Endothelial cell (in vitro differentiated cells): ENCODE results near the gene KHK. TPM values are rescaled to one million over a fixed set of nuclear protein-coding genes. Genes with fewer than 3 reads are reported as not detected.

Experiments
- DNase-seq: peaks from one replicate; pipeline ENCODE4 v3.0.0; 2021; ENCODE audit warnings: low spot score
- H3K27ac Mint-ChIP-seq: one replicate; pipeline ENCODE4 v1.8.0; 2021; ENCODE audit warnings: mixed read lengths, inconsistent platforms; ENCODE audit not compliant: unreplicated experiment
- H3K27me3 Mint-ChIP-seq: one replicate; pipeline ENCODE4 v1.8.0; 2021; ENCODE audit warnings: mild to moderate bottlenecking, moderate library complexity, mixed read lengths, inconsistent platforms; ENCODE audit not compliant: unreplicated experiment
- H3K36me3 Mint-ChIP-seq: one replicate; pipeline ENCODE4 v1.8.0; 2021; ENCODE audit warnings: mild to moderate bottlenecking, low read depth, mixed read lengths, inconsistent platforms; ENCODE audit not compliant: unreplicated experiment
- H3K4me1 Mint-ChIP-seq: one replicate; pipeline ENCODE4 v1.8.0; 2021; ENCODE audit warnings: mild to moderate bottlenecking, mixed read lengths, inconsistent platforms; ENCODE audit not compliant: unreplicated experiment
- H3K4me3 Mint-ChIP-seq: one replicate; pipeline ENCODE4 v1.8.0; 2021; ENCODE audit warnings: mild to moderate bottlenecking, mixed read lengths, inconsistent platforms; ENCODE audit not compliant: unreplicated experiment
- H3K9me3 Mint-ChIP-seq: one replicate; pipeline ENCODE4 v1.8.0; 2021; ENCODE audit warnings: mixed read lengths, inconsistent platforms; ENCODE audit not compliant: unreplicated experiment
- CTCF ChIP-seq: fragments of 200-600 bp; sonication (generic); IDR thresholded peaks from one replicate; pipeline ENCODE4 v1.5.0; 2021; ENCODE audit warnings: antibody characterized with exemption; ENCODE audit not compliant: unreplicated experiment
- total RNA-seq: library from RNA; stranded (reverse); fragmentation: NEBNext Ultra II Directional; extraction: Animal tissue kit (Norgen Biotek cat#: 25700); gene quantifications from one replicate; pipeline ENCODE4 v1.2.1, GENCODE V29; 2021; ENCODE audit not compliant: unreplicated experiment

KHK gene
- total RNA-seq, 1 donor from 2014 or later, result 1.4 TPM

GRCh38 chr2:27077231-27077630, 9.3 kb upstream of the KHK start:
- Mint-ChIP-seq H3K4me3 (no peak overlapping the region), H3K4me1 (peaks cover 39% of the 10 kb centered on the region), H3K27ac (no peak overlapping the region), H3K27me3 (peaks cover 20% of the 10 kb centered on the region), H3K9me3 (no peaks in the 10 kb centered on the region), H3K36me3 (peaks cover 3% of the 10 kb centered on the region)
- no peak for TF ChIP-seq CTCF
- no peak for DNase-seq

GRCh38 chr2:27078267-27079194, 8.0 kb upstream of the KHK start, which contains the start of gene EMILIN1:
Gene EMILIN1 (plus strand): TSS chr2:27078615. CDS start chr2:27079066, 451 bp downstream.
- H3K36me3 Mint-ChIP-seq, result peaks cover 3% of the 10 kb centered on the region
- no peaks in the 10 kb centered on the region for H3K9me3 Mint-ChIP-seq
- DNase-seq, result no peak
- H3K27me3 Mint-ChIP-seq, result peaks cover 17% of the 10 kb centered on the region
- TF ChIP-seq CTCF, result no peak
- H3K4me1 Mint-ChIP-seq, result peaks cover 38% of the 10 kb centered on the region
- H3K4me3 Mint-ChIP-seq, result no peak within 1 kb of the TSS
- no peak within 1 kb of the TSS for H3K27ac Mint-ChIP-seq

DNA sequence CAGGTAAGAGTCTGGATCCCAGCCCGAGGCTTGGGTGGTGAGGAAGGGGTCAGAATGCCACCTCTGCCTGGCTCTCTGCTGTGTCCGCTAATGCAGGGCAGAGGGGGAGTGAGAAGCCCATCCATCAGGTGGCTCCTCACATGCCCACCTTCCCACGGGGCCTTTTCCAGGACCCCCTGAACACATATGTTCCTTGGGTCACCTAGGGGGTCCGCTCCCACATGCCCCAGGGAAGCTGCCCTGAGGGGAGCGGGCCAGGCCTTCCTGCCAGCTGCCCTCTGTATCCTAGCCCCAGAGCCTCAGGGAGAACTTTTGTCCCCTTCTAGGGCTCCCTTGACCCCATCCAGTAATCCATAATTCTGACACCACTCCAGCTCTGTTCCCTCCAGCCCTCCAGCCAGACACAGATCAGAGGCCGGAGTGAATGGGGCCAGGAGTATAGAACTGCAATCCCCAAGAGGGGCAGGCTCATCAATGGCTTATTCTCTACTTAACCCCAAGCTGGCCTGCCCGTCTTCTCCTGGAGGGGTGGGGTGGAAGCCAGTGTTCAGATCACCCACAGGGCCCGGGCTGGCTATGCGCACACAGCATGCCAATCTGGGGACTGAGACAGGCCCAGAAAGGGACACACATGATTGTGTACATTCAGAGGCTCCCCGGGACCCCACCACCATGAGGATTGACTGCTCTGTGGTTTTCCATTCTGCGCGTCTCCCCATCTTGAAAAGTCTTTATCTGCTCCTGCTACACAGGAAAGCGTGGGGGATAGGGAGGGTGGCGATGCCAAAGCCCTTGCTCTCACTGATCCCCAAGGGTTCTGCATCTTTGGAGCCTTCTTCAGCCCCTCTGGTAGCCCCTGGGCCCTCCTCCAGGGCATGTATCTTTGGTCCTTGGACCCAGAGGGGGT, 7.1 kb upstream of the KHK start:
- peaks cover 3% of the 10 kb centered on the region for H3K36me3 Mint-ChIP-seq
- no peak for DNase-seq
- no peak overlapping the region for H3K27ac Mint-ChIP-seq
- H3K27me3 Mint-ChIP-seq, result peaks cover 18% of the 10 kb centered on the region
- peaks cover 32% of the 10 kb centered on the region for H3K4me1 Mint-ChIP-seq
- H3K9me3 Mint-ChIP-seq, result no peaks in the 10 kb centered on the region
- no peak overlapping the region for H3K4me3 Mint-ChIP-seq
- TF ChIP-seq CTCF, result no peak

DNA sequence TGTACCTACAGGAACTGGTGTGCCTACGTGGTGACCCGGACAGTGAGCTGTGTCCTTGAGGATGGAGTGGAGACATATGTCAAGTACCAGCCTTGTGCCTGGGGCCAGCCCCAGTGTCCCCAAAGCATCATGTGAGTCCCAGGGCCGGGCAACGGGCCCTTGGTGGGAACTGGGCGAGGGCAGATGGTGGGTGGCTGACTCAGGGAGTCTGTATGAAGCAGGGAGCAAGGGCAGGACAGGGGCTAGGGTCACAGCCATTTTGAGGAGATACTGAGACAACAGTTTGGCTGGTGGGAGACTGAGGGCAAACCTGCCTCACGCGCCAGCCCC, 6.5 kb upstream of the KHK start:
- Mint-ChIP-seq H3K4me1 (peaks cover 26% of the 10 kb centered on the region), H3K27ac (no peak overlapping the region)
- no peak for TF ChIP-seq CTCF

More for the DNA sequence above, 6.5 kb upstream of the KHK start:
- Mint-ChIP-seq H3K4me3 (no peak overlapping the region), H3K36me3 (peaks cover 3% of the 10 kb centered on the region), H3K27me3 (peaks cover 20% of the 10 kb centered on the region), H3K9me3 (no peaks in the 10 kb centered on the region)
- DNase-seq, result no peak
